Prostate gland (tissue), 2 donors: Measurements from ENCODE around the gene CREB5. TPM values are rescaled to one million over a fixed set of nuclear protein-coding genes. Genes with fewer than 3 reads are reported as not detected.

Experiments used
- DNase-seq: peaks from one replicate; pipeline ENCODE4 v3.0.0-alpha.2; 2019; ENCODE audit warnings: low spot score
- H3K27ac ChIP-seq, 2 donors: fragments of 200-600 bp; sonication (generic); 2 replicates each; pipeline ENCODE4 v1.5.1; 2017 to 2019
- H3K27me3 ChIP-seq: fragments of 200-600 bp; sonication (generic); replicated peaks from 2 replicates; pipeline ENCODE4 v1.5.1; 2019; ENCODE audit not compliant: insufficient read depth
- H3K36me3 ChIP-seq, 2 donors: fragments of 200-600 bp; sonication (generic); 1 replicate in 1 of 2; 2 replicates in 1 of 2; pipeline versions ENCODE4 v1.5.1 to v1.8.1; 2017 to 2019
- H3K4me1 ChIP-seq: fragments of 200-600 bp; sonication (generic); replicated peaks from 2 replicates; pipeline ENCODE4 v1.5.1; 2019
- H3K4me3 ChIP-seq, 2 donors: fragments of 200-600 bp; sonication (generic); 2 replicates each; pipeline ENCODE4 v1.5.1; 2017 to 2019
- H3K9me3 ChIP-seq: fragments of 200-600 bp; sonication (generic); 2 replicates; pipeline ENCODE4 v1.5.1; 2017
- POLR2A ChIP-seq: fragments of 450-650 bp; IDR thresholded peaks from one replicate; pipeline ENCODE4 v1.6.1; 2016; ENCODE audit warnings: antibody characterized with exemption, mild to moderate bottlenecking
- POLR2AphosphoS5 ChIP-seq: sonication (generic); formaldehyde crosslinking; IDR thresholded peaks from one replicate; pipeline ENCODE4 v1.6.1; 2017; ENCODE audit warnings: antibody characterized with exemption
- WGBS: methylation state at CpG from one replicate; pipeline ENCODE4 v1.1.5; 2018; 5-methylcytosine and 5-hydroxymethylcytosine counted together
- intact Hi-C: fragments of 100-400 bp; cut with DNase I; formaldehyde crosslinking; loops from one replicate; pipeline ENCODE4 v1.14.2; 2022
- total RNA-seq, 2 donors: library from RNA; depleted of rRNA; stranded (reverse); fragments of >200 nt; gene quantifications; one replicate each; pipeline ENCODE4 v1.1.0, GENCODE V29; 2016
- TF ChIP-seq, protein P1 (sequence below), 4 experiments: fragments of 200-600 bp in 2 of 4; fragments of 450-650 bp in 2 of 4; sonication (generic) in 2 of 4; IDR thresholded peaks; 1 replicate in 3 of 4; 2 replicates in 1 of 4; pipeline ENCODE4 v1.5.1; 2016 to 2019; ENCODE audit warnings: antibody characterized with exemption in 4 of 4, mild to moderate bottlenecking in 2 of 4, moderate library complexity in 2 of 4

Gene CREB5
- total RNA-seq, 2 donors from 2014 or later = 0.46 to 3.4 TPM

DNA sequence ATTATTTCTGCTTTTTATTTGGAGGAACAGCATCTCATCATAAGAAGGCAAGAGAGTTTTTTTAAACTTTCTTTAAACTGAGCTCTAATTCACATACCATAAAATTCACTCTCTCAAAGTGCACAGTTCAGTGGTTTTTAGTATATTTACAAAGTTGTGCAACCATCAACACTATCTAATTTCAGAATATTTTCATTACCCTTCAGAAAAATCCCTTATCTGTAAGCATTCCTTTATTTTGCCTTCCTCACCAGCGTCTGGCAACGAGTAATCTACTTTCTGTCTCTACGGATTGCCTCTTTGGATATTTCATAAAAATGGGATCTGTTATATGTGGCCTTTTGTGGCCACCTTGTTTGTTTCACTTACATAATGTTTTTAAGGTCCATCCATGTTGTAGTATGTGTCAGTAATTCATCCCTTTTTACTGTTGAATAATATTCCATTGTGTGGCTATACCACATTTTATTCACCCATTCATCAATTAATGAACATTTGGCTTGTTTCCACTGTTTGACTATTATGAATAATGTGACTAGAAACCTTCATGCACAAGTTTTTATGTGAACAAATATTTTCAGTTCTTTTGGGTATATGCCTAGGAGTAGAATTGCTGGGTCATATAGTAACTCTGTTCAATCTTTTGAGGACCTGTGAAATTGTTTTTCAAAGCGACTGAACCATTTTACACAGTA is 364.3 kb downstream of the CREB5 start:
- H3K27ac ChIP-seq = no peak overlapping the region
- WGBS = 92% methylated on average over 4 of the region's 4 CpGs
- TF ChIP-seq, protein P1, sequence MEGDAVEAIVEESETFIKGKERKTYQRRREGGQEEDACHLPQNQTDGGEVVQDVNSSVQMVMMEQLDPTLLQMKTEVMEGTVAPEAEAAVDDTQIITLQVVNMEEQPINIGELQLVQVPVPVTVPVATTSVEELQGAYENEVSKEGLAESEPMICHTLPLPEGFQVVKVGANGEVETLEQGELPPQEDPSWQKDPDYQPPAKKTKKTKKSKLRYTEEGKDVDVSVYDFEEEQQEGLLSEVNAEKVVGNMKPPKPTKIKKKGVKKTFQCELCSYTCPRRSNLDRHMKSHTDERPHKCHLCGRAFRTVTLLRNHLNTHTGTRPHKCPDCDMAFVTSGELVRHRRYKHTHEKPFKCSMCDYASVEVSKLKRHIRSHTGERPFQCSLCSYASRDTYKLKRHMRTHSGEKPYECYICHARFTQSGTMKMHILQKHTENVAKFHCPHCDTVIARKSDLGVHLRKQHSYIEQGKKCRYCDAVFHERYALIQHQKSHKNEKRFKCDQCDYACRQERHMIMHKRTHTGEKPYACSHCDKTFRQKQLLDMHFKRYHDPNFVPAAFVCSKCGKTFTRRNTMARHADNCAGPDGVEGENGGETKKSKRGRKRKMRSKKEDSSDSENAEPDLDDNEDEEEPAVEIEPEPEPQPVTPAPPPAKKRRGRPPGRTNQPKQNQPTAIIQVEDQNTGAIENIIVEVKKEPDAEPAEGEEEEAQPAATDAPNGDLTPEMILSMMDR (IDR thresholded peaks at IDR 0.05) = no peak
- TF ChIP-seq POLR2AphosphoS5 = no peak
- TF ChIP-seq POLR2A = no peak
- no peaks in the 10 kb centered on the region for H3K9me3 ChIP-seq
- DNase-seq = no peak
- no peaks in the 10 kb centered on the region for H3K4me1 ChIP-seq
- H3K4me3 ChIP-seq = no peak overlapping the region
- intact Hi-C loops = no loop called here
- no peaks in the 10 kb centered on the region for H3K36me3 ChIP-seq
- H3K27me3 ChIP-seq = no peaks in the 10 kb centered on the region

- 67% methylated on average over 4 of the region's 4 CpGs for WGBS
- no peaks in the 10 kb centered on the region for H3K4me1 ChIP-seq
- no peak overlapping the region for H3K27ac ChIP-seq
- no peaks in the 10 kb centered on the region for H3K36me3 ChIP-seq
- intact Hi-C loops = no loop called here
- H3K9me3 ChIP-seq = no peaks in the 10 kb centered on the region
- no peak overlapping the region for H3K4me3 ChIP-seq
- H3K27me3 ChIP-seq = no peaks in the 10 kb centered on the region
- DNase-seq = no peak
- TF ChIP-seq POLR2AphosphoS5 = no peak
- TF ChIP-seq POLR2A = no peak
- TF ChIP-seq, protein P1 (IDR thresholded peaks at IDR 0.05) = no peak
These were observed 366.5 kb downstream of the CREB5 start for GRCh38 chr7:28778786-28779185.

GRCh38 chr7:28779954-28780353 is 367.6 kb downstream of the CREB5 start:
- intact Hi-C loops = no loop called here
- H3K27me3 ChIP-seq = no peaks in the 10 kb centered on the region
- no peaks in the 10 kb centered on the region for H3K9me3 ChIP-seq
- no peak overlapping the region for H3K27ac ChIP-seq
- WGBS = 80% methylated on average over 6 of the region's 6 CpGs
- TF ChIP-seq POLR2A = no peak
- TF ChIP-seq POLR2AphosphoS5 = no peak
- TF ChIP-seq, protein P1 (IDR thresholded peaks at IDR 0.05) = no peak
- no peak overlapping the region for H3K4me3 ChIP-seq
- no peaks in the 10 kb centered on the region for H3K4me1 ChIP-seq
- H3K36me3 ChIP-seq = no peaks in the 10 kb centered on the region
- DNase-seq = no peak

DNA sequence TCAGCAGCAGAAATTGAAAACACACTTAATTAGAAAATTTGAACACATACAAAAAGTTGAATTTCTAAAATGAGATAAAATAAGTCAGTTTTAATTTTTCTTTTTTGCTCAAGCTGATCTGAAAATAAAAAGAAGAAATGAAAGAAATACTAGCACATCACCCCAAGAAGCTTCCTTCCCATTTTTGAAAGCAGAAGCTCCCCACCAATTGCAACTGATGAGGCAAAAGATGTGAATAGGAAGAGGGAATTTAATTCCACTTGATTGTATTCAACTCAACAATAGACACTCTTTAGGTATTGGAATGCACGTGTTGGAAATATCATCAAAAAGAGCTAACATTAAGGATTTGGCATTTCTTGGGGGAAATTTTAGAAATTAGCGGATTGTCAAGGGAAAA is 370.0 kb downstream of the CREB5 start:
- no peaks in the 10 kb centered on the region for H3K9me3 ChIP-seq
- intact Hi-C loops = no loop called here
- no peak overlapping the region for H3K4me3 ChIP-seq
- H3K27me3 ChIP-seq = no peaks in the 10 kb centered on the region
- 93% methylated on average over 2 of the region's 2 CpGs for WGBS
- DNase-seq = no peak
- H3K27ac ChIP-seq = no peak overlapping the region
- no peaks in the 10 kb centered on the region for H3K4me1 ChIP-seq
- TF ChIP-seq POLR2AphosphoS5 (no peak), POLR2A (no peak)
- TF ChIP-seq, protein P1 (IDR thresholded peaks at IDR 0.05) = no peak
- H3K36me3 ChIP-seq = no peaks in the 10 kb centered on the region

DNA sequence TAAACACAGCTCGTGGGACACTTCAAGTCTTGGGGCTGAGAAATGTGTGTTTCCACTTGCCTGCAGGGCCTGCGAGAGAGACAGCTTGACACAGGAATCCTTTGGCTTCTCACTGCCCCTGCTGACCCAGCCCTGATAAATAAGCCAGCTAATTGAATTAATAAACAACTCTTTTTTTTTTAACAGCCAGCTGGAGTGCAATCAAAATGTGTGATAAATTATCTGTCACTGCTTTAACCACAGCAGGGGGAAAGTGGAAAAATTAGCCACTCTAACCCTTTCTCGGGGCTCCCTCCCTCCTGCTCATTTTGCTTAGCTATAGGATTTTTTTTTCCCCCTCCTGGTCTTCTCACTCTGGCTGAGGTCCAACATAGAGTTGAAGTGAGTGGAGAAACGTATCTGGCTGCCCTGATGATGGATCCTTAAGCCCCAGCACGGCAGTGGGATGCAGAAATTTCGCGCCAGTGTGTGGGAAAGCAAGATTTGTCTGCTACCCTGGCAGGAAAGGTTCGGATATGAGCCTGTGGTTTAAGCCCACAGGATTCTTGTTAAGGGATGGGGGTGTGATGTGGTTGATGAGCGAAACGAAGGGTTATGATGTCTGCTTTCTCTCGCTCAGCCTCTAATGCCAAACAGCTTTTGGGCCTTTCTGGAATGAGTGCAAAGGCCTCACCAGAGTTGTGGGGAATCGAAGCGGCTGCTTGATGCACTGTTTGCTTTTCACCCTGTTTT is 372.0 kb downstream of the CREB5 start:
- Histone ChIP-seq H3K36me3 (no peaks in the 10 kb centered on the region), H3K9me3 (no peaks in the 10 kb centered on the region), H3K27me3 (no peaks in the 10 kb centered on the region), H3K4me3 (no peak overlapping the region), H3K27ac (no peak overlapping the region), H3K4me1 (no peaks in the 10 kb centered on the region)
- DNase-seq = no peak
- WGBS = 70% methylated on average over 13 of the region's 13 CpGs
- intact Hi-C loops = no loop called here
- TF ChIP-seq, protein P1 (IDR thresholded peaks at IDR 0.05) = no peak
- TF ChIP-seq POLR2AphosphoS5 = no peak
- no peak for TF ChIP-seq POLR2A
